IMR-90 (cell line): ENCODE measurements around the gene SLC22A7. TPM values are rescaled to one million over a fixed set of nuclear protein-coding genes. Genes with fewer than 3 reads are reported as not detected.

Experiments used
- ATAC-seq: fragments of 200-7000 bp; cut with Tn5 transposase; 2 replicates; pipeline ENCODE4 v1.9.1; 2020; ENCODE audit warnings: low read depth, mild to moderate bottlenecking, moderate library complexity
- BruUV-seq: library from RNA; stranded (reverse); fragments of 400-500 nt; replicated peaks from 2 replicates; lab custom pipeline; 2021; lab: Mats Ljungman, UMichigan
- CTCF ChIA-PET: fragments of 300-600 bp; formaldehyde crosslinking; extraction: SDS; loops from one replicate; lab custom pipeline; 2021; ENCODE audit warnings: antibody characterized with exemption; lab: Yijun Ruan, JAX
- POLR2A ChIA-PET: fragments of 300-600 bp; sonication (Branson Sonifier 250); formaldehyde crosslinking; loops from one replicate; lab custom pipeline; 2022; ENCODE audit warnings: antibody characterized with exemption; ENCODE audit not compliant: unreplicated experiment; lab: Charles Lee
- DNase-seq: peaks from one replicate; pipeline ENCODE4 v3.0.0; 2013
- H2AFZ ChIP-seq: replicated peaks from 2 replicates; pipeline ENCODE3; 2013; ENCODE audit warnings: low read length, mild to moderate bottlenecking; ENCODE audit not compliant: poor library complexity
- H2AK5ac ChIP-seq: 2 replicates; pipeline ENCODE4 v1.6.1; 2013; ENCODE audit warnings: low read depth, low read length, inconsistent platforms
- H2AK9ac ChIP-seq: replicated peaks from 2 replicates; pipeline ENCODE3; 2013; ENCODE audit warnings: mild to moderate bottlenecking, low read depth, low read length, moderate library complexity; ENCODE audit not compliant: poor library complexity
- H2BK120ac ChIP-seq: 2 replicates; pipeline ENCODE4 v1.6.1; 2013; ENCODE audit warnings: low read depth, low read length, inconsistent platforms
- H2BK15ac ChIP-seq: 3 replicates; pipeline ENCODE4 v1.6.1; 2013; ENCODE audit warnings: low read depth, low read length, inconsistent platforms
- H2BK20ac ChIP-seq: 2 replicates; pipeline ENCODE4 v1.6.1; 2013; ENCODE audit warnings: low read depth, mild to moderate bottlenecking, inconsistent platforms, low read length, moderate library complexity
- H2BK5ac ChIP-seq: 2 replicates; pipeline ENCODE4 v1.6.1; 2013; ENCODE audit warnings: mild to moderate bottlenecking, low read depth, low read length, inconsistent platforms; ENCODE audit not compliant: poor library complexity, severe bottlenecking
- H3K14ac ChIP-seq: replicated peaks from 2 replicates; pipeline ENCODE4 v1.6.1; 2013; ENCODE audit warnings: low read depth, low read length, inconsistent platforms
- H3K18ac ChIP-seq: 2 replicates; pipeline ENCODE4 v1.6.1; 2013; ENCODE audit warnings: low read depth, low read length, control low read depth
- H3K23ac ChIP-seq: 2 replicates; pipeline ENCODE4 v1.6.1; 2013; ENCODE audit warnings: low read depth, low read length, inconsistent platforms
- H3K27ac ChIP-seq: 2 replicates; pipeline ENCODE4 v1.5.1; 2013; ENCODE audit warnings: mild to moderate bottlenecking, control low read depth, low read length; ENCODE audit not compliant: insufficient read depth
- H3K27me3 ChIP-seq: 2 replicates; pipeline ENCODE4 v1.6.1; 2013; ENCODE audit warnings: low read length; ENCODE audit not compliant: control insufficient read depth, insufficient read depth
- H3K36me3 ChIP-seq: 2 replicates; pipeline ENCODE4 v1.6.1; 2013; ENCODE audit warnings: low read length, mixed read lengths; ENCODE audit not compliant: control insufficient read depth, insufficient read depth
- H3K4ac ChIP-seq: 2 replicates; pipeline ENCODE4 v1.6.1; 2013; ENCODE audit warnings: low read depth, low read length, inconsistent platforms
- H3K4me1 ChIP-seq: 2 replicates; pipeline ENCODE4 v1.6.1; 2013; ENCODE audit warnings: low read length, mixed read lengths; ENCODE audit not compliant: control insufficient read depth, insufficient read depth
- H3K4me2 ChIP-seq: 2 replicates; pipeline ENCODE4 v1.6.1; 2013; ENCODE audit warnings: low read depth, mild to moderate bottlenecking, control low read depth, low read length, moderate library complexity
- H3K4me3 ChIP-seq: 2 replicates; pipeline ENCODE4 v1.5.1; 2013; ENCODE audit warnings: low read depth, mild to moderate bottlenecking, control low read depth, low read length, moderate library complexity; ENCODE audit not compliant: insufficient read depth
- H3K56ac ChIP-seq: 2 replicates; pipeline ENCODE4 v1.6.1; 2013; ENCODE audit warnings: low read length, inconsistent platforms; ENCODE audit not compliant: insufficient read depth; ENCODE audit errors: extremely low read depth
- H3K79me1 ChIP-seq, 2 experiments: 2 replicates each; pipeline ENCODE4 v1.6.1; 2013; ENCODE audit warnings: low read length in 2 of 2, inconsistent platforms in 1 of 2, low read depth in 1 of 2
- H3K9ac ChIP-seq: 2 replicates; pipeline ENCODE4 v1.6.1; 2013; ENCODE audit warnings: low read depth, low read length, control low read depth
- H3K9me1 ChIP-seq: 2 replicates; pipeline ENCODE4 v1.6.1; 2013; ENCODE audit warnings: low read length, inconsistent platforms; ENCODE audit not compliant: insufficient read depth
- H3K9me3 ChIP-seq: 2 replicates; pipeline ENCODE4 v1.6.1; 2013; ENCODE audit warnings: low read length; ENCODE audit not compliant: control insufficient read depth, insufficient read depth
- H4K20me1 ChIP-seq: 2 replicates; pipeline ENCODE4 v1.6.1; 2013; ENCODE audit warnings: low read length, inconsistent platforms; ENCODE audit not compliant: insufficient read depth
- H4K5ac ChIP-seq: 2 replicates; pipeline ENCODE4 v1.6.1; 2013; ENCODE audit warnings: mild to moderate bottlenecking, low read depth, low read length, control low read depth
- H4K8ac ChIP-seq, 2 experiments: 2 replicates each; pipeline ENCODE4 v1.6.1; 2013; ENCODE audit warnings: low read depth in 2 of 2, low read length in 2 of 2, control low read depth in 1 of 2, inconsistent platforms in 1 of 2
- H4K91ac ChIP-seq: 2 replicates; pipeline ENCODE4 v1.6.1; 2013; ENCODE audit warnings: low read depth, low read length, inconsistent platforms; ENCODE audit not compliant: insufficient read depth
- BHLHE40 ChIP-seq: fragments of 150-350 bp; IDR thresholded peaks from 2 replicates; pipeline ENCODE4 v1.6.1; 2016; ENCODE audit warnings: mild to moderate bottlenecking, low read depth, low read length
- CEBPB ChIP-seq: IDR thresholded peaks from 2 replicates; pipeline ENCODE4 v1.6.1; 2012; ENCODE audit warnings: low read depth, low read length, improper control_type of control experiment
- CHD1 ChIP-seq: IDR thresholded peaks from 2 replicates; pipeline ENCODE4 v1.6.1; 2012; ENCODE audit warnings: low read depth, low read length, improper control_type of control experiment
- ELK1 ChIP-seq: fragments of 150-350 bp; IDR thresholded peaks from 2 replicates; pipeline ENCODE4 v1.6.1; 2016; ENCODE audit warnings: low read depth, mild to moderate bottlenecking, low read length, moderate library complexity, borderline replicate concordance
- MAFK ChIP-seq: IDR thresholded peaks from 2 replicates; pipeline ENCODE4 v1.6.1; 2012; ENCODE audit warnings: low read depth, low read length, improper control_type of control experiment
- MAZ ChIP-seq: IDR thresholded peaks from 2 replicates; pipeline ENCODE4 v1.6.1; 2012; ENCODE audit warnings: low read depth, mild to moderate bottlenecking, low read length, improper control_type of control experiment, moderate library complexity, borderline replicate concordance
- MXI1 ChIP-seq: IDR thresholded peaks from 2 replicates; pipeline ENCODE4 v1.6.1; 2012; ENCODE audit warnings: low read depth, mild to moderate bottlenecking, low read length, moderate library complexity, borderline replicate concordance
- NFE2L2 ChIP-seq: fragments of 150-350 bp; IDR thresholded peaks from 2 replicates; pipeline ENCODE4 v1.6.1; 2016; ENCODE audit warnings: low read depth, mild to moderate bottlenecking, low read length
- POLR2A ChIP-seq: IDR thresholded peaks from 2 replicates; pipeline ENCODE4 v1.6.1; 2012; ENCODE audit warnings: mild to moderate bottlenecking, low read depth, low read length
- RAD21 ChIP-seq: IDR thresholded peaks from 2 replicates; pipeline ENCODE4 v1.6.1; 2012; ENCODE audit warnings: low read length, improper control_type of control experiment
- RCOR1 ChIP-seq: IDR thresholded peaks from 2 replicates; pipeline ENCODE4 v1.6.1; 2012; ENCODE audit warnings: mild to moderate bottlenecking, low read length, improper control_type of control experiment; ENCODE audit not compliant: insufficient replicate concordance
- RFX5 ChIP-seq: IDR thresholded peaks from 2 replicates; pipeline ENCODE4 v1.8.0; 2012; ENCODE audit warnings: low read depth, mild to moderate bottlenecking, low read length, moderate library complexity
- SMC3 ChIP-seq: fragments of 150-350 bp; IDR thresholded peaks from 2 replicates; pipeline ENCODE4 v1.6.1; 2016; ENCODE audit warnings: low read depth, mild to moderate bottlenecking, antibody characterized with exemption, low read length, moderate library complexity
- USF2 ChIP-seq: fragments of 150-350 bp; IDR thresholded peaks from 2 replicates; pipeline ENCODE4 v1.6.1; 2017; ENCODE audit warnings: mild to moderate bottlenecking, antibody characterized with exemption, low read length, low read depth
- WGBS, 2 experiments: methylation state at CpG; one replicate each; pipeline versions ENCODE4 v1.1.5 to v1.1.7; 2013; ENCODE audit warnings: missing lambda C conversion rate in 2 of 2; ENCODE audit not compliant: insufficient read length in 1 of 2; ENCODE audit errors: extremely low coverage in 2 of 2; 5-methylcytosine and 5-hydroxymethylcytosine counted together
- dilution Hi-C: fragments of 300-500 bp; cut with HindIII; formaldehyde crosslinking; loops from one replicate; pipeline ENCODE4 v1.14.3; 2018; ENCODE audit warnings: low sequenced_read_pairs; ENCODE audit not compliant: unreplicated experiment
- in situ Hi-C: fragments of 300-500 bp; cut with MboI; formaldehyde crosslinking; loops from 3 replicates; pipeline ENCODE4 v1.14.3; 2019; ENCODE audit warnings: low sequenced_read_pairs, inconsistent platforms, mixed read lengths
- intact Hi-C: fragments of 100-400 bp; cut with micrococcal nuclease; formaldehyde crosslinking; loops from 2 replicates; pipeline ENCODE4 v1.10.0; 2022
- polyA plus RNA-seq, 3 experiments: library from polyadenylated mRNA; depleted of rRNA; stranded (reverse); fragments of >200 nt; gene quantifications; 2 replicates each; pipeline ENCODE4 v1.2.3, GENCODE V29; 2012; ENCODE audit warnings: low replicate concordance in 1 of 3
- total RNA-seq: library from RNA; depleted of rRNA; stranded (reverse); fragments of >200 nt; gene quantifications from 2 replicates; pipeline ENCODE4 v1.2.3, GENCODE V29; 2012
- TF ChIP-seq, protein P1 (sequence below): conservative IDR thresholded peaks from 2 replicates; pipeline ENCODE4 v1.5.1; 2012; ENCODE audit warnings: mild to moderate bottlenecking, low read depth, low read length, improper control_type of control experiment

The SLC22A7 gene
- total and polyA plus RNA-seq, 2 of the 4 experiments (the other 2 are of a cell fraction), result not detected

- H2BK20ac ChIP-seq, result no peak overlapping the region
- intact Hi-C loops, result no loop called here
- H2AK9ac ChIP-seq, result no peak overlapping the region
- BruUV-seq, result no TSS peak
- no peak overlapping the region for H2BK5ac ChIP-seq
- H4K5ac ChIP-seq, result no peak overlapping the region
- no peak overlapping the region for H2BK120ac ChIP-seq
- no peaks in the 10 kb centered on the region for H3K36me3 ChIP-seq
- dilution Hi-C loops, result no loop called here
- peaks cover 38% of the 10 kb centered on the region; the same call in 1 of the 2 replicates for H3K27me3 ChIP-seq
- H4K20me1 ChIP-seq, result no peaks in the 10 kb centered on the region
- no peak overlapping the region for H3K4me3 ChIP-seq
- H3K4me1 ChIP-seq, result no peaks in the 10 kb centered on the region
- no peak overlapping the region for H2BK15ac ChIP-seq
- H3K79me1 ChIP-seq, result no peaks in the 10 kb centered on the region
- H3K23ac ChIP-seq, result no peak overlapping the region
- ChIA-PET CTCF (no interaction called here), POLR2A (interaction anchor here (0.6 kb wide), 1 partner anchor 8 kb away, joined by 3 read pairs; no protein-coding TSS in a partner anchor)
- no peak overlapping the region for H3K9ac ChIP-seq
- H3K9me3 ChIP-seq, result no peaks in the 10 kb centered on the region
- ATAC-seq (no peak), DNase-seq (no peak)
- H3K27ac ChIP-seq, result no peak overlapping the region
- no peak overlapping the region for H3K18ac ChIP-seq
- H3K4me2 ChIP-seq, result no peak overlapping the region
- peak overlapping the region; percentile 11 for H2AFZ ChIP-seq
- no peak overlapping the region for H4K8ac ChIP-seq
- no peak overlapping the region for H3K56ac ChIP-seq
- in situ Hi-C loops, result no loop called here
- H2AK5ac ChIP-seq, result no peak overlapping the region
- no peak overlapping the region for H3K4ac ChIP-seq
- WGBS, 2 experiments, result 100% methylated on average over 1 of the region's 10 CpGs; no CpG with 5 or more reads in 1 of the 2 experiments
- H3K14ac ChIP-seq, result no peak overlapping the region
- H4K91ac ChIP-seq, result no peak overlapping the region
- H3K9me1 ChIP-seq, result no peaks in the 10 kb centered on the region
- TF ChIP-seq RAD21 (no peak), RFX5 (no peak), CHD1 (no peak), MAFK (no peak), POLR2A (no peak), RCOR1 (no peak), SMC3 (no peak), MXI1 (no peak), MAZ (no peak), NFE2L2 (no peak), USF2 (no peak), BHLHE40 (no peak), ELK1 (no peak), CEBPB (no peak)
- TF ChIP-seq, protein P1, sequence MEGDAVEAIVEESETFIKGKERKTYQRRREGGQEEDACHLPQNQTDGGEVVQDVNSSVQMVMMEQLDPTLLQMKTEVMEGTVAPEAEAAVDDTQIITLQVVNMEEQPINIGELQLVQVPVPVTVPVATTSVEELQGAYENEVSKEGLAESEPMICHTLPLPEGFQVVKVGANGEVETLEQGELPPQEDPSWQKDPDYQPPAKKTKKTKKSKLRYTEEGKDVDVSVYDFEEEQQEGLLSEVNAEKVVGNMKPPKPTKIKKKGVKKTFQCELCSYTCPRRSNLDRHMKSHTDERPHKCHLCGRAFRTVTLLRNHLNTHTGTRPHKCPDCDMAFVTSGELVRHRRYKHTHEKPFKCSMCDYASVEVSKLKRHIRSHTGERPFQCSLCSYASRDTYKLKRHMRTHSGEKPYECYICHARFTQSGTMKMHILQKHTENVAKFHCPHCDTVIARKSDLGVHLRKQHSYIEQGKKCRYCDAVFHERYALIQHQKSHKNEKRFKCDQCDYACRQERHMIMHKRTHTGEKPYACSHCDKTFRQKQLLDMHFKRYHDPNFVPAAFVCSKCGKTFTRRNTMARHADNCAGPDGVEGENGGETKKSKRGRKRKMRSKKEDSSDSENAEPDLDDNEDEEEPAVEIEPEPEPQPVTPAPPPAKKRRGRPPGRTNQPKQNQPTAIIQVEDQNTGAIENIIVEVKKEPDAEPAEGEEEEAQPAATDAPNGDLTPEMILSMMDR, result no peak; the same call in 1 of the 2 replicates
These were observed 10.9 kb upstream of the SLC22A7 start for GRCh38 chr6:43286980-43287716.
